Immature natural killer cell (primary cell): ENCODE results near the gene TACSTD2. TPM values are rescaled to one million over a fixed set of nuclear protein-coding genes. Genes with fewer than 3 reads are reported as not detected.
"Not testable (repeated sequence)": the region's sequence is repeated elsewhere in the genome, so short reads cannot be mapped to it uniquely, and the experiment has no call there.

Experiments used
- DNase-seq, 3 donors: peaks; one replicate each; pipeline ENCODE4 v3.0.0; 2022; ENCODE audit warnings: mixed read lengths in 1 of 3
- H3K27ac Mint-ChIP-seq, 6 donors: one replicate each; pipeline ENCODE4 v1.8.0; 2020; ENCODE audit warnings: mixed read lengths in 6 of 6, mild to moderate bottlenecking in 5 of 6, inconsistent platforms in 4 of 6, moderate library complexity in 3 of 6
- H3K27me3 Mint-ChIP-seq, 3 donors: one replicate each; pipeline ENCODE4 v1.8.0; 2020 to 2021; ENCODE audit warnings: low read depth in 3 of 3, mild to moderate bottlenecking in 3 of 3, mixed read lengths in 3 of 3, moderate library complexity in 3 of 3, inconsistent platforms in 1 of 3
- H3K36me3 Mint-ChIP-seq, 3 donors: one replicate each; pipeline ENCODE4 v1.8.0; 2020; ENCODE audit warnings: mixed read lengths in 3 of 3, inconsistent platforms in 2 of 3, mild to moderate bottlenecking in 2 of 3
- H3K4me1 Mint-ChIP-seq, 2 donors: one replicate each; pipeline ENCODE4 v1.8.0; 2020; ENCODE audit warnings: inconsistent platforms in 2 of 2, mild to moderate bottlenecking in 2 of 2, mixed read lengths in 2 of 2, moderate library complexity in 1 of 2
- H3K4me3 Mint-ChIP-seq, 5 donors: one replicate each; pipeline ENCODE4 v1.8.0; 2020; ENCODE audit warnings: mild to moderate bottlenecking in 5 of 5, mixed read lengths in 5 of 5, inconsistent platforms in 3 of 5, moderate library complexity in 3 of 5
- H3K9me3 Mint-ChIP-seq, 6 donors: one replicate each; pipeline ENCODE4 v1.8.0; 2020; ENCODE audit warnings: mild to moderate bottlenecking in 6 of 6, mixed read lengths in 6 of 6, inconsistent platforms in 4 of 6, moderate library complexity in 3 of 6
- polyA plus RNA-seq, 3 donors: library from polyadenylated mRNA; unstranded; fragments of 300-500 nt; fragmentation: Illumina TruSeq; gene quantifications; one replicate each; pipeline ENCODE4 v1.2.3, GENCODE V29; 2021

The TACSTD2 gene
- polyA plus RNA-seq, 3 donors from 2014 or later: not detected

DNA sequence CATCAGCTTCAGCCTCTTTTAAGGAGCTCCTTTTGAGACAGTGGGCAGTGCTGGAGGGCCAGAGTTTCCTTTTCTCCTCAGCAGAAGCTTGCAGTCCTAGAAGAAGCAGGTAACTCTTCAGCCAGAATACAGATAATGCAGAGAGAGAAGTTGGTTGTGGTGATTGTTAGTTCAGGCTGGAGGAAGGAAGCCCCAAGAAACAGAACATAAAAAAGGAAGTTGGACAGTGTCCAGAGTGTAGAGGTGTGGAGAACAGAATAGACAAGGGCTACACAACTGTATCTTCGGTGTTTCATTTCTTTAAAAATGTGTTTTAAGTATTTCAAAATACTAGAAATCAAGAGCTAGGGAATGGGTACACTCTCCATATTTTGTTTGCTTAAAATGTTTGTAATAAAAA, 6.4 kb upstream of the TACSTD2 start:
- DNase-seq: no peak
- no peaks in the 10 kb centered on the region for H3K4me1 Mint-ChIP-seq
- H3K9me3 Mint-ChIP-seq: no peaks in the 10 kb centered on the region
- H3K27ac Mint-ChIP-seq: no peak overlapping the region
- H3K27me3 Mint-ChIP-seq: peaks cover 5 to 23% (median 6%) of the 10 kb centered on the region in 3 donors
- H3K36me3 Mint-ChIP-seq: no peaks in the 10 kb centered on the region
- H3K4me3 Mint-ChIP-seq: no peak overlapping the region

DNA sequence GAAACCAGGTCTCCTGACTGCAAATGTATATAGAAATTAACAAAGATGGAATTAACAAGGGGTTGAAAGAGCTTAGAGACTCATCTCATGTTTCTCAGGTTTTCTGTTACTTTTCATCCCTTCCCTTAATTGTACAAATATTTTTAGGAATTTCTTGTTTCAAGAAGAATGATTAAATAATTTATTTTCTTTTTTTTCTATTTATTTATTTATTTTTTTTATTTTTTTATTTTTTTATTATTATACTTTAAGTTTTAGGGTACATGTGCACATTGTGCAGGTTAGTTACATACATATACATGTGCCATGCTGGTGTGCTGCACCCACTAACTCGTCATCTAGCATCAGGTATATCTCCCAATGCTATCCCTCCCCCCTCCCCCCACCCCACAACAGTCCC, 5.1 kb upstream of the TACSTD2 start:
- not testable (repeated sequence) for DNase-seq, H3K27ac Mint-ChIP-seq, H3K9me3 Mint-ChIP-seq, H3K4me3 Mint-ChIP-seq, H3K36me3 Mint-ChIP-seq, H3K4me1 Mint-ChIP-seq
- H3K27me3 Mint-ChIP-seq: peaks cover 7 to 34% (median 7%) of the 10 kb centered on the region in 3 donors

DNA sequence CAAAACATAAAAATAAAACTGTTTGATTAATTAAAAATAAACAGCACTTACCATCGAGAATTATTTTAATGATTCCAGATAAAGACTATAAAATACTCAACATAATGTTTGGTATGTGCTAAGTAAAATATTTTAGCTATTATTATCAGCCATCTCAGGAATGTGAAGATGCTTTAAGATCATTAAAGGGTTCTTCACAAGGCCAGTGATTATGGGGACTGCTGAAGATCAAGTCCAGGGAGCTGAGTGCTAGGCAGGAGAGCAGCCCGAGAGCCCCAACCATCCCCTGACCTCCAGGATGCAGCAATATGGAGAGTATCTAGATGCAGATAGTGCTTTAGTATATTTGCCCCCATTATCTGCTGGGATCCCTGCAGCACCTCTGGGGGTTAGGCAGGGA, 4.6 kb upstream of the TACSTD2 start:
- no peak for DNase-seq
- H3K27me3 Mint-ChIP-seq: peaks cover 7 to 34% (median 7%) of the 10 kb centered on the region in 3 donors
- peaks cover 3 to 6% of the 10 kb centered on the region in 2 donors for H3K4me1 Mint-ChIP-seq

DNA sequence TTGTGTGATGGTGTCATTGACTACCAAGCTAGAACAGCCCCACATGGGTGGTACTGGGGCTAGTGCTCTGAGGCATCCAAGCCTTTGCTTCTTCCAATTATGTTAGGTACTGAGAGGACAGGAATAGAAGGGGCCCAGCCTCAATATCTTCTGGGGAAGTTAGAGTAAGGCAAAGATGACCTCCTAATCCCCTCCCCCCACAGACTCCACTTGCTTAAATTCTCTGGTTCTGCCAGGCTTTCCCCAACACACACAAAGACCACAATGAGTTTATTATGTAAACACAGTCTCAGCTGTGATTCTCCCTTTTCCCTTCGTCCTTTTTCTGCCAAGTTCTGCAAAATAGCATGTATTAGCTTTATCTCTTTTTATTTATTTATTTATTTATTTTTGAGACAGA, 3.1 kb upstream of the TACSTD2 start:
- Mint-ChIP-seq H3K27me3 (peaks cover 7 to 40% (median 18%) of the 10 kb centered on the region in 3 donors), H3K4me3 (no peak overlapping the region), H3K36me3 (no peaks in the 10 kb centered on the region), H3K9me3 (no peaks in the 10 kb centered on the region), H3K4me1 (peaks cover 6 to 9% of the 10 kb centered on the region in 2 donors), H3K27ac (no peak overlapping the region)
- DNase-seq: no peak

More for the DNA sequence above, 4.6 kb upstream of the TACSTD2 start:
- Mint-ChIP-seq H3K36me3 (no peaks in the 10 kb centered on the region), H3K9me3 (no peaks in the 10 kb centered on the region), H3K4me3 (no peak overlapping the region), H3K27ac (no peak overlapping the region)

DNA sequence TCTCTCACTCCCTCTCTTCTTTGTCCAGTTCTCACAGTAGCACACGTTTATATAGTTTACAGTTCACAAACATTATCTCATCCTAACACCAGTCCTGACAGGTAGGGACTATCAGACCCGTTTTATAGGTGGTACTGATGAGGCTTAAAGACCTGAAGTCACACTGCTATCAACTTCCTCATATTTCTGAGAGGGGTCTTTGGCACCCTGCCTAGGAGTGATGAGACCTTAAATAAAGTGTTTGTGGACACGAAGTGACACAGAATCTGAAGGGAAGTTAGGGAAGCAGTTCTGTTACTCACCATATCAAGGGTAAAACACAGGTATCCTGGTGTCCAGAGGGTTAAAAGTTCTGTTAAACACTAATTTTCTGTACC, 590 bp upstream of the TACSTD2 start:
- H3K4me1 Mint-ChIP-seq: peaks cover 6 to 9% of the 10 kb centered on the region in 2 donors
- DNase-seq: no peak
- no peaks in the 10 kb centered on the region for H3K9me3 Mint-ChIP-seq
- peaks cover 8 to 37% (median 20%) of the 10 kb centered on the region in 3 donors for H3K27me3 Mint-ChIP-seq
- H3K4me3 Mint-ChIP-seq: peak overlapping the region in 4 of 5 donors; percentile 6 to 48 (median 28)
- no peak overlapping the region for H3K27ac Mint-ChIP-seq
- H3K36me3 Mint-ChIP-seq: no peaks in the 10 kb centered on the region

DNA sequence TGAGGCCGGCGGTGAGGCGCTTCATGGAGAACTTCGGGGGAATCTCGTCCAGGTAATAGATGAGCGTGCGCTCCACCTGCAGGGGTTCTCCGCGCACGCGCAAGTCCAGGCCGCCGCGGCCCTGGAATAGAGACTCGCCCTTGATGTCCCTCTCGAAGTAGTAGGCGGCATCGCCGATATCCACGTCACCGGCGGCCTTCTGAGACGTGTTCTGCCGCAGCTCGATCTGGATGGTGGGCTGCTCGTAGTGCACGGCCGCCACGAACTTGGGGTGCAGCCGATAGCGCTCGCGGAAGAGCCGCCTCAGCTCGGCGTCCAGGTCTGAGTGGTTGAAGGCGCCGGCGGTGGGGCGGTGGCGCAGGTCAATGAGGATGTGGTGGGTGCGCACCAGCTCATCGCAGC, 726 bp downstream of the TACSTD2 start:
- Mint-ChIP-seq H3K27ac (no peak overlapping the region), H3K4me3 (peak overlapping the region in 4 of 5 donors; percentile 18 to 59 (median 54)), H3K36me3 (no peaks in the 10 kb centered on the region), H3K4me1 (peaks cover 6 to 9% of the 10 kb centered on the region in 2 donors), H3K27me3 (peaks cover 12 to 45% (median 20%) of the 10 kb centered on the region in 3 donors), H3K9me3 (no peaks in the 10 kb centered on the region)
- DNase-seq: no peak

DNA sequence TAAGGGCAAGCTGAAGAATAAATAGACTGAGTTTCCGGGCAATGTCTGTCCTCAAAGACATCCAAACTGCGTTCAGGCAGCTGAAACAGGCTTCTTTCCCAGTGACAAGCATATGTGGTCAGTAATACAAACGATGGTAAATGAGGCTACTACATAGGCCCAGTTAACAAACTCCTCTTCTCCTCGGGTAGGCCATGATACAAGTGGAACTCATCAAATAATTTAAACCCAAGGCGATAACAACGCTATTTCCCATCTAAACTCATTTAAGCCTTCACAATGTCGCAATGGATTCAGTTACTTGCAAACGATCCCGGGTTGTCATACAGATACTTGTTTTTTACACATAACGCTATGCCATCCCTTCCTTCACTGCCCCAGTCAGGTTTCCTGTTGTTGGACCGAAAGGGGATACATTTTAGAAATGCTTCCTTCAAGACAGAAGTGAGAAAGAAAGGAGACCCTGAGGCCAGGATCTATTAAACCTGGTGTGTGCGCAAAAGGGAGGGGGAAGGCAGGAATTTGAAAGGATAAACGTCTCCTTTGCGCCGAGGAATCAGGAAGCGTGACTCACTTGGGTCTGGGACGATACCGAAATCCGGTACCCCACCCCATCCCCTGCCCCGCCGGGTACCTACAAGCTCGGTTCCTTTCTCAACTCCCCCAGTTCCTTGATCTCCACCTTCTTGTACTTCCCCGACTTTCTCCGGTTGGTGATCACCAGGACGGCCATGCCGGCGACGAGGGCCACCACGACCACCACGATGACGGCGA, 1.3 kb downstream of the TACSTD2 start:
- H3K9me3 Mint-ChIP-seq: no peaks in the 10 kb centered on the region
- H3K27me3 Mint-ChIP-seq: peaks cover 12 to 44% (median 20%) of the 10 kb centered on the region in 3 donors

DNA sequence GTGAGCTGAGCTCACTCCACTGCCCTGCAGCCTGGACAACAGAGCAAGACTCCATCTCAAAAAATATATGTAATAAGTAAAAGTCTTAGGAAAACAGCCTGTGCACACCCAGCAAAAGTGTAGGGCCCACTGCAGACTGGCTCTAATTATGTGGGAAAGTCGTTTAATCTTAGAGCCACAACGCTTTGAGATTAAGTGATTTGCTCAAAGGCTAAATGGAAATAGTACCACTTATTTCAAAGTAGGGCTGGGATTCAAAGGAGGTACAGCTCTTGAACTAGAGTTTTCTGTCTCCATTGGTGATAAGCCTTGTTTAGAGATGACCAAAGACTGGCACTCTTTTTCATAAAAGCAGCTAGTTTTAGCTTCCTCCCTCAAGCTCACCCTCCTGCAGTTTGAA, 2.2 kb downstream of the TACSTD2 start:
- H3K4me1 Mint-ChIP-seq: peaks cover 6 to 9% of the 10 kb centered on the region in 2 donors
- no peaks in the 10 kb centered on the region for H3K36me3 Mint-ChIP-seq
- H3K27ac Mint-ChIP-seq: no peak overlapping the region
- H3K4me3 Mint-ChIP-seq: peak overlapping the region in 1 of 5 donors; percentile 23
- no peaks in the 10 kb centered on the region for H3K9me3 Mint-ChIP-seq
- no peak for DNase-seq
- H3K27me3 Mint-ChIP-seq: peaks cover 12 to 50% (median 20%) of the 10 kb centered on the region in 3 donors

More for the DNA sequence above, 1.3 kb downstream of the TACSTD2 start:
- Mint-ChIP-seq H3K36me3 (no peaks in the 10 kb centered on the region), H3K27ac (no peak overlapping the region), H3K4me3 (peak overlapping the region in 2 of 5 donors; percentile 5 to 54), H3K4me1 (peaks cover 6 to 9% of the 10 kb centered on the region in 2 donors)
- no peak for DNase-seq

DNA sequence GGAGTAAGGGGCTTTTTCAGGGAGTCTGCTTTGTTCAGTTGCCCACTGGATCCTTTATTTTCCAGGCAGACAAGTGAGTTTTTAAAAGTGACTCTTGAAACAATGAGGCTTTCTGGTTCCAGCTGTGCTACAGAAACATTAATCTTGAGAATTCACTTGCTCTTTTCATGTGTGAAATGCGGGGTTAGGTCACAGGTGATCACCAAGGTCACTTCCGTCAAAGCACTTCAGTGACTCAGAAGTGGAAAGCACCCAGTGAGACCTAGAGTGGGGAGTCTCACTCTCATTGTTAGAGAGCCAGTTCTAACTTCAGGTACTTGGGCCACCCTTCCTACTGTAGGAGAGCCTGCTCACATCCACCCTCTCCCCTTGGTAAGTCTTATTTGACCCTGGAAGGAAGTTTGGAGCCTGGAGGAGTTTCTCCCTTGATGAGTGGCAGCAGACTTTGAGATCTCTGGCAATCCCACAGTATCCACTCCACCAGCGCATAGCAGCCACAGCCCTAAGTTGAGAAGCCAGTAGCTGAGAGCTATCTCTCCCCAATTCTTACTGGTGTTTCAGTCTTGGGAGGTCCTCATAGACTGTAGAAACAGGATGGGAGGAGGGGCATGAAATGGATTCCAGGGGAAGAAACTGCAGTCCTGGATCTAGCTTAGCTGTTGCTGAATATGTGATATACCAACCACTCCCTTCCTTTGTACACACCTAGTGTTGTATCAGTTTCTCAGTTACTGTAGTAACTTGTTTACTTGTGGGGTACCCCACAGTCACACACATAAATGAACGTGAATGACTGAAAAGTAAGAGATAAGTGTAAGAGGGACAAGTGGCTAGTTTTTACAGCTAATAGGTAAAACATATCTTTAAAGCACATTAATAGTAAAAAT, 3.1 kb downstream of the TACSTD2 start:
- Mint-ChIP-seq H3K9me3 (no peaks in the 10 kb centered on the region), H3K27ac (no peak overlapping the region), H3K4me1 (peaks cover 6 to 9% of the 10 kb centered on the region in 2 donors), H3K4me3 (no peak overlapping the region), H3K27me3 (peaks cover 11 to 55% (median 17%) of the 10 kb centered on the region in 3 donors), H3K36me3 (no peaks in the 10 kb centered on the region)
- no peak for DNase-seq

DNA sequence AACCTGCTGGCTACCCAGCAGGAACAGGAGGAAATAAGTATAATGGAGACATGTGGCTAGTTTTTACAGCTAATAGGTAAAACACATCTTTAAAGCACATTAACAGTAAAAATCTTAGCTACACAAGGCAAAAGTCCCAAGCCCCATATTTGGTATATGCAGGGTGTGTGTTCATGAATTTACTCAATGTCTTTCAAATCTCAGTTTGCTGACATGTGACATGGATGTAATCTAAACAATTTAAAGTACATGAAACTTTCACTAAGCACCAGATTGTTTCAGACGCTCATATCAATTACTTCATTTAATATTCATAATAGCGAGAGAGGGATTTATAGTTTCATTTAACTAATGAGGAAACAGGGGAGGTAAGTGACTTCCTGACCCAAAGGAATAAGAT, 3.9 kb downstream of the TACSTD2 start:
- no peaks in the 10 kb centered on the region for H3K36me3 Mint-ChIP-seq
- H3K9me3 Mint-ChIP-seq: peaks cover 0 to 2% (median 0%) of the 10 kb centered on the region in 6 donors
- no peak for DNase-seq
- peaks cover 6 to 9% of the 10 kb centered on the region in 2 donors for H3K4me1 Mint-ChIP-seq
- peaks cover 10 to 52% (median 17%) of the 10 kb centered on the region in 3 donors for H3K27me3 Mint-ChIP-seq
- no peak overlapping the region for H3K27ac Mint-ChIP-seq
- no peak overlapping the region for H3K4me3 Mint-ChIP-seq

DNA sequence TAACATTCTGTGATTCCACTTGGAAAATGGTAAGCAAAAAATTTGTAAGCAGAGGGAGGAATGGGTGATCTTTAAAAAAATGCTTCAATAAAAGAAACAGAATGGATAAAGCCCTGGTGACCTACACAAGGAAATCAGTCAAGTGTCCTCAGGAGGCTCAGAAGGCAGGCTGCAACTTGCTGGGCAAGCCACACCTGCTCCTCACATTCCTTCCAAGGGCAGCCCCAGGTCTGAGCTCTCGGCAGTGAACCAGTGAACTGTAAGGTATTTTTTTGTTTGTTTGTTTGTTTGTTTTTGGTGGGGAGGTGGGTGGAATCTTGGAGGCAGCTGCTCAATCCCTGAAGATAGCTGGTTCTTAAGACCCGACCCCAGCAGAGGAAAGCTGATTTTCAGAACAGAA, 4.4 kb downstream of the TACSTD2 start:
- H3K9me3 Mint-ChIP-seq: peaks cover 0 to 2% (median 0%) of the 10 kb centered on the region in 6 donors
- peaks cover 5 to 9% of the 10 kb centered on the region in 2 donors for H3K4me1 Mint-ChIP-seq
- no peaks in the 10 kb centered on the region for H3K36me3 Mint-ChIP-seq
- peaks cover 8 to 47% (median 17%) of the 10 kb centered on the region in 3 donors for H3K27me3 Mint-ChIP-seq
- H3K27ac Mint-ChIP-seq: no peak overlapping the region
- no peak overlapping the region for H3K4me3 Mint-ChIP-seq
- no peak for DNase-seq

DNA sequence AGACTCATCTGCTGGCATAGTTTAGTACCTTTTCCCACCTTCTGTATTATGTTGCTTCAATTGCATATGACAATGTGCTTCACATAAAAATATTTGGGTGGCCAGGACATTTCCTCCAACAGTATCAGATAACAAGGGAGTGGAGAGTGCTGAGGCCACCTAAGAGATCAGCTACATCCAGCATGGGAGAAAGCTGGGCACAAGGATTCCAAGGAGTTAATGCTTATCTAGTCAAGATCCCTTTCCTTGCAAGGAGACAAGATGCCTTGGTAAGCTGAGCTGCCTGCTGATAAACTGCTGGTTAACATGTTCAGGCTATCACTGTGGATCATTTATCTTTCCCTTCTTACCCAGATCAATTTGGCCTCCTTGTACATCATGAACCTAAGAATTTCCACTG, 5.4 kb downstream of the TACSTD2 start:
- peaks cover 8 to 42% (median 15%) of the 10 kb centered on the region in 3 donors for H3K27me3 Mint-ChIP-seq

DNA sequence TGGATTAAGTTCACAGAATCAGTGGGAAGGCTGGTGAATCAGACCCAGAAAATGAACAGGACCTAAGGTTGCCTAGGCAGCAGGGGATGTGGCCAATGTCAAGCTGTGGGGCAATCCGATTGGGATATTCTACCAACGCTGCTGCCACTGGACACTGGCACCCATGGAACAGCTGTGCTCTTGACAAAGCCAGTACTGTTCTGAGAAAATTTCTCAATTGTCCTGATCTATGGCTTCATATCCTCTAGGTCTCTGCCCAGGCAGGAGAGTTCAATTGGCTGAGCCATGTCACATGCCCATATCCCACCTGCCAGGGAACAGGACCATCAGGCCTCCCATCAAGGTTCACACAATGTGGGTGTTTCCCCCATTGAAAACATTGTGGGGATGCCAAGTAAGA, 6.2 kb downstream of the TACSTD2 start:
- Mint-ChIP-seq H3K4me3 (no peak overlapping the region), H3K27ac (no peak overlapping the region), H3K27me3 (peaks cover 8 to 41% (median 8%) of the 10 kb centered on the region in 3 donors), H3K4me1 (peaks cover 0 to 3% of the 10 kb centered on the region in 2 donors), H3K9me3 (peaks cover 0 to 2% (median 0%) of the 10 kb centered on the region in 6 donors), H3K36me3 (no peaks in the 10 kb centered on the region)
- DNase-seq: no peak

More for the DNA sequence above, 5.4 kb downstream of the TACSTD2 start:
- Mint-ChIP-seq H3K4me1 (peaks cover 0 to 5% of the 10 kb centered on the region in 2 donors), H3K4me3 (no peak overlapping the region), H3K27ac (no peak overlapping the region), H3K9me3 (peaks cover 0 to 2% (median 0%) of the 10 kb centered on the region in 6 donors), H3K36me3 (no peaks in the 10 kb centered on the region)
- no peak for DNase-seq

DNA sequence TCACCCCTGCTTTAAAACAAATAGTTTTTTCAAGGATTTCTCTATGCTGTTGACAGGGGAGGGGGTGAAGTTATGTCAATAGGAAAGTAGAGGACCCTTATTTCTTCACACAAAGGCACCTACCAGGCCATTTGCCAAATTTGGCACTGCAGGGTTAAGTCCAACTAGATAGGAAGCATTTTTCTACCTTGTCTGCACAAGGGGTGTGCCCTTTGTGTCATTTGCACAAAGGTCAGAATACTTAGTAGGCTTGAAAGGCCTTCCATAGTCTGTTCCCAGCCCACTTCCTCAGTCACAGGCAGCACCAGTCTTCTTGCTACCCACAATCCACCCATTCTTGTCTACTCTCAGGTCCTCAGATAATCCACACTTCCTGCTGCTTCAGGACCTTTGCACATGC, 7.0 kb downstream of the TACSTD2 start:
- H3K36me3 Mint-ChIP-seq: no peaks in the 10 kb centered on the region
- no peak overlapping the region for H3K27ac Mint-ChIP-seq
- no peak overlapping the region for H3K4me3 Mint-ChIP-seq
- no peak for DNase-seq
- H3K27me3 Mint-ChIP-seq: peaks cover 2 to 38% (median 8%) of the 10 kb centered on the region in 3 donors
- H3K9me3 Mint-ChIP-seq: peaks cover 0 to 2% (median 0%) of the 10 kb centered on the region in 6 donors
- no peaks in the 10 kb centered on the region for H3K4me1 Mint-ChIP-seq
